IMR-90 (cell line): ENCODE data around the gene EPB41L4A. TPM values are rescaled to one million over a fixed set of nuclear protein-coding genes. Genes with fewer than 3 reads are reported as not detected.

Experiments
- ATAC-seq: fragments of 200-7000 bp; cut with Tn5 transposase; 2 replicates; pipeline ENCODE4 v1.9.1; 2020; ENCODE audit warnings: low read depth, mild to moderate bottlenecking, moderate library complexity
- BruUV-seq: library from RNA; stranded (reverse); fragments of 400-500 nt; replicated peaks from 2 replicates; lab custom pipeline; 2021; lab: Mats Ljungman, UMichigan
- CTCF ChIA-PET: fragments of 300-600 bp; formaldehyde crosslinking; extraction: SDS; loops from one replicate; lab custom pipeline; 2021; ENCODE audit warnings: antibody characterized with exemption; lab: Yijun Ruan, JAX
- POLR2A ChIA-PET: fragments of 300-600 bp; sonication (Branson Sonifier 250); formaldehyde crosslinking; loops from one replicate; lab custom pipeline; 2022; ENCODE audit warnings: antibody characterized with exemption; ENCODE audit not compliant: unreplicated experiment; lab: Charles Lee
- DNase-seq: peaks from one replicate; pipeline ENCODE4 v3.0.0; 2013
- H2AFZ ChIP-seq: replicated peaks from 2 replicates; pipeline ENCODE3; 2013; ENCODE audit warnings: low read length, mild to moderate bottlenecking; ENCODE audit not compliant: poor library complexity
- H2AK5ac ChIP-seq: 2 replicates; pipeline ENCODE4 v1.6.1; 2013; ENCODE audit warnings: low read depth, low read length, inconsistent platforms
- H2AK9ac ChIP-seq: replicated peaks from 2 replicates; pipeline ENCODE3; 2013; ENCODE audit warnings: mild to moderate bottlenecking, low read depth, low read length, moderate library complexity; ENCODE audit not compliant: poor library complexity
- H2BK120ac ChIP-seq: 2 replicates; pipeline ENCODE4 v1.6.1; 2013; ENCODE audit warnings: low read depth, low read length, inconsistent platforms
- H2BK15ac ChIP-seq: 3 replicates; pipeline ENCODE4 v1.6.1; 2013; ENCODE audit warnings: low read depth, low read length, inconsistent platforms
- H2BK20ac ChIP-seq: 2 replicates; pipeline ENCODE4 v1.6.1; 2013; ENCODE audit warnings: low read depth, mild to moderate bottlenecking, inconsistent platforms, low read length, moderate library complexity
- H2BK5ac ChIP-seq: 2 replicates; pipeline ENCODE4 v1.6.1; 2013; ENCODE audit warnings: mild to moderate bottlenecking, low read depth, low read length, inconsistent platforms; ENCODE audit not compliant: poor library complexity, severe bottlenecking
- H3K14ac ChIP-seq: replicated peaks from 2 replicates; pipeline ENCODE4 v1.6.1; 2013; ENCODE audit warnings: low read depth, low read length, inconsistent platforms
- H3K18ac ChIP-seq: 2 replicates; pipeline ENCODE4 v1.6.1; 2013; ENCODE audit warnings: low read depth, low read length, control low read depth
- H3K23ac ChIP-seq: 2 replicates; pipeline ENCODE4 v1.6.1; 2013; ENCODE audit warnings: low read depth, low read length, inconsistent platforms
- H3K27ac ChIP-seq: 2 replicates; pipeline ENCODE4 v1.5.1; 2013; ENCODE audit warnings: mild to moderate bottlenecking, control low read depth, low read length; ENCODE audit not compliant: insufficient read depth
- H3K27me3 ChIP-seq: 2 replicates; pipeline ENCODE4 v1.6.1; 2013; ENCODE audit warnings: low read length; ENCODE audit not compliant: control insufficient read depth, insufficient read depth
- H3K36me3 ChIP-seq: 2 replicates; pipeline ENCODE4 v1.6.1; 2013; ENCODE audit warnings: low read length, mixed read lengths; ENCODE audit not compliant: control insufficient read depth, insufficient read depth
- H3K4ac ChIP-seq: 2 replicates; pipeline ENCODE4 v1.6.1; 2013; ENCODE audit warnings: low read depth, low read length, inconsistent platforms
- H3K4me1 ChIP-seq: 2 replicates; pipeline ENCODE4 v1.6.1; 2013; ENCODE audit warnings: low read length, mixed read lengths; ENCODE audit not compliant: control insufficient read depth, insufficient read depth
- H3K4me2 ChIP-seq: 2 replicates; pipeline ENCODE4 v1.6.1; 2013; ENCODE audit warnings: low read depth, mild to moderate bottlenecking, control low read depth, low read length, moderate library complexity
- H3K4me3 ChIP-seq: 2 replicates; pipeline ENCODE4 v1.5.1; 2013; ENCODE audit warnings: low read depth, mild to moderate bottlenecking, control low read depth, low read length, moderate library complexity; ENCODE audit not compliant: insufficient read depth
- H3K56ac ChIP-seq: 2 replicates; pipeline ENCODE4 v1.6.1; 2013; ENCODE audit warnings: low read length, inconsistent platforms; ENCODE audit not compliant: insufficient read depth; ENCODE audit errors: extremely low read depth
- H3K79me1 ChIP-seq, 2 experiments: 2 replicates each; pipeline ENCODE4 v1.6.1; 2013; ENCODE audit warnings: low read length in 2 of 2, inconsistent platforms in 1 of 2, low read depth in 1 of 2
- H3K9ac ChIP-seq: 2 replicates; pipeline ENCODE4 v1.6.1; 2013; ENCODE audit warnings: low read depth, low read length, control low read depth
- H3K9me1 ChIP-seq: 2 replicates; pipeline ENCODE4 v1.6.1; 2013; ENCODE audit warnings: low read length, inconsistent platforms; ENCODE audit not compliant: insufficient read depth
- H3K9me3 ChIP-seq: 2 replicates; pipeline ENCODE4 v1.6.1; 2013; ENCODE audit warnings: low read length; ENCODE audit not compliant: control insufficient read depth, insufficient read depth
- H4K20me1 ChIP-seq: 2 replicates; pipeline ENCODE4 v1.6.1; 2013; ENCODE audit warnings: low read length, inconsistent platforms; ENCODE audit not compliant: insufficient read depth
- H4K5ac ChIP-seq: 2 replicates; pipeline ENCODE4 v1.6.1; 2013; ENCODE audit warnings: mild to moderate bottlenecking, low read depth, low read length, control low read depth
- H4K8ac ChIP-seq, 2 experiments: 2 replicates each; pipeline ENCODE4 v1.6.1; 2013; ENCODE audit warnings: low read depth in 2 of 2, low read length in 2 of 2, control low read depth in 1 of 2, inconsistent platforms in 1 of 2
- H4K91ac ChIP-seq: 2 replicates; pipeline ENCODE4 v1.6.1; 2013; ENCODE audit warnings: low read depth, low read length, inconsistent platforms; ENCODE audit not compliant: insufficient read depth
- BHLHE40 ChIP-seq: fragments of 150-350 bp; IDR thresholded peaks from 2 replicates; pipeline ENCODE4 v1.6.1; 2016; ENCODE audit warnings: mild to moderate bottlenecking, low read depth, low read length
- CEBPB ChIP-seq: IDR thresholded peaks from 2 replicates; pipeline ENCODE4 v1.6.1; 2012; ENCODE audit warnings: low read depth, low read length, improper control_type of control experiment
- CHD1 ChIP-seq: IDR thresholded peaks from 2 replicates; pipeline ENCODE4 v1.6.1; 2012; ENCODE audit warnings: low read depth, low read length, improper control_type of control experiment
- ELK1 ChIP-seq: fragments of 150-350 bp; IDR thresholded peaks from 2 replicates; pipeline ENCODE4 v1.6.1; 2016; ENCODE audit warnings: low read depth, mild to moderate bottlenecking, low read length, moderate library complexity, borderline replicate concordance
- FOS ChIP-seq: fragments of 150-350 bp; IDR thresholded peaks from 2 replicates; pipeline ENCODE4 v1.6.1; 2016; ENCODE audit warnings: low read depth, low read length
- MAFK ChIP-seq: IDR thresholded peaks from 2 replicates; pipeline ENCODE4 v1.6.1; 2012; ENCODE audit warnings: low read depth, low read length, improper control_type of control experiment
- MAZ ChIP-seq: IDR thresholded peaks from 2 replicates; pipeline ENCODE4 v1.6.1; 2012; ENCODE audit warnings: low read depth, mild to moderate bottlenecking, low read length, improper control_type of control experiment, moderate library complexity, borderline replicate concordance
- MXI1 ChIP-seq: IDR thresholded peaks from 2 replicates; pipeline ENCODE4 v1.6.1; 2012; ENCODE audit warnings: low read depth, mild to moderate bottlenecking, low read length, moderate library complexity, borderline replicate concordance
- NFE2L2 ChIP-seq: fragments of 150-350 bp; IDR thresholded peaks from 2 replicates; pipeline ENCODE4 v1.6.1; 2016; ENCODE audit warnings: low read depth, mild to moderate bottlenecking, low read length
- POLR2A ChIP-seq: IDR thresholded peaks from 2 replicates; pipeline ENCODE4 v1.6.1; 2012; ENCODE audit warnings: mild to moderate bottlenecking, low read depth, low read length
- RAD21 ChIP-seq: IDR thresholded peaks from 2 replicates; pipeline ENCODE4 v1.6.1; 2012; ENCODE audit warnings: low read length, improper control_type of control experiment
- RCOR1 ChIP-seq: IDR thresholded peaks from 2 replicates; pipeline ENCODE4 v1.6.1; 2012; ENCODE audit warnings: mild to moderate bottlenecking, low read length, improper control_type of control experiment; ENCODE audit not compliant: insufficient replicate concordance
- RFX5 ChIP-seq: IDR thresholded peaks from 2 replicates; pipeline ENCODE4 v1.8.0; 2012; ENCODE audit warnings: low read depth, mild to moderate bottlenecking, low read length, moderate library complexity
- SMC3 ChIP-seq: fragments of 150-350 bp; IDR thresholded peaks from 2 replicates; pipeline ENCODE4 v1.6.1; 2016; ENCODE audit warnings: low read depth, mild to moderate bottlenecking, antibody characterized with exemption, low read length, moderate library complexity
- WGBS, 2 experiments: methylation state at CpG; one replicate each; pipeline versions ENCODE4 v1.1.5 to v1.1.7; 2013; ENCODE audit warnings: missing lambda C conversion rate in 2 of 2; ENCODE audit not compliant: insufficient read length in 1 of 2; ENCODE audit errors: extremely low coverage in 2 of 2; 5-methylcytosine and 5-hydroxymethylcytosine counted together
- dilution Hi-C: fragments of 300-500 bp; cut with HindIII; formaldehyde crosslinking; loops from one replicate; pipeline ENCODE4 v1.14.3; 2018; ENCODE audit warnings: low sequenced_read_pairs; ENCODE audit not compliant: unreplicated experiment
- in situ Hi-C: fragments of 300-500 bp; cut with MboI; formaldehyde crosslinking; loops from 3 replicates; pipeline ENCODE4 v1.14.3; 2019; ENCODE audit warnings: low sequenced_read_pairs, inconsistent platforms, mixed read lengths
- intact Hi-C: fragments of 100-400 bp; cut with micrococcal nuclease; formaldehyde crosslinking; loops from 2 replicates; pipeline ENCODE4 v1.10.0; 2022
- polyA plus RNA-seq, 3 experiments: library from polyadenylated mRNA; depleted of rRNA; stranded (reverse); fragments of >200 nt; gene quantifications; 2 replicates each; pipeline ENCODE4 v1.2.3, GENCODE V29; 2012; ENCODE audit warnings: low replicate concordance in 1 of 3
- total RNA-seq: library from RNA; depleted of rRNA; stranded (reverse); fragments of >200 nt; gene quantifications from 2 replicates; pipeline ENCODE4 v1.2.3, GENCODE V29; 2012
- TF ChIP-seq, protein P1 (sequence below): fragments of 150-350 bp; IDR thresholded peaks from 2 replicates; pipeline ENCODE4 v1.6.1; 2017; ENCODE audit warnings: mild to moderate bottlenecking, antibody characterized with exemption, low read length, low read depth
- TF ChIP-seq, protein P2 (sequence below): conservative IDR thresholded peaks from 2 replicates; pipeline ENCODE4 v1.5.1; 2012; ENCODE audit warnings: mild to moderate bottlenecking, low read depth, low read length, improper control_type of control experiment

The EPB41L4A gene
- total and polyA plus RNA-seq, 2 of the 4 experiments (the other 2 are of a cell fraction) = under 0.01 to 0.02 TPM

DNA sequence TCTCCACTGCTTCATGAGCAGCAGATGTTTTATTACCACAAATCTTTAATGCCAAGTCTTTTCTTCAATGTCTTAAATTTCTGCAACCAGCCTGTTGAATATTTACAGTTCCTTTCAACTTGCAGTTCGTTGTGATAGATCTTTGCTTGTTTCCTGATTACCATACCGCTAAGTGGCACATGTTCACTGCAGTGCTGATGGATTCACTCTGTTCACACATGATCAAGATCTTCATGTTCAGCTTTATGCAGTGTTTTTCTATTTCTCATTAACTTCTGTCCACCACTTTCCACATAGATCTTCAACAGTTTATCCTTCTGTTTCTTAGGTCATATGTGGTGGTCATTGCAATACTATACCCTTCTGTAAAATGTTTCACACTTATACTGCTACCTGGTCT, 280.6 kb downstream of the EPB41L4A start:
- H3K14ac ChIP-seq = no peak overlapping the region
- H2AK9ac ChIP-seq = no peak overlapping the region
- no peaks in the 10 kb centered on the region for H4K20me1 ChIP-seq
- intact Hi-C loops (no loop called here), dilution Hi-C loops (no loop called here), in situ Hi-C loops (no loop called here)
- H2AFZ ChIP-seq = no peak overlapping the region
- no peak overlapping the region for H3K4ac ChIP-seq
- H3K4me3 ChIP-seq = no peak overlapping the region
- CTCF ChIA-PET = no interaction called here
- peaks cover 3% of the 10 kb centered on the region; the same call in 1 of the 2 replicates for H3K9me1 ChIP-seq
- no peak overlapping the region for H3K18ac ChIP-seq
- no TSS peak for BruUV-seq
- no peaks in the 10 kb centered on the region for H3K27me3 ChIP-seq
- no peak overlapping the region for H3K9ac ChIP-seq
- no peaks in the 10 kb centered on the region for H3K9me3 ChIP-seq
- no peaks in the 10 kb centered on the region for H3K4me1 ChIP-seq
- POLR2A ChIA-PET = no interaction called here
- H3K56ac ChIP-seq = no peak overlapping the region
- H2BK120ac ChIP-seq = no peak overlapping the region
- H4K5ac ChIP-seq = no peak overlapping the region
- TF ChIP-seq SMC3 (no peak), RCOR1 (no peak), MXI1 (no peak), MAFK (no peak), ELK1 (no peak), POLR2A (no peak), CEBPB (no peak), CHD1 (no peak), BHLHE40 (no peak), FOS (no peak), RFX5 (no peak), MAZ (no peak), RAD21 (no peak), NFE2L2 (no peak)
- TF ChIP-seq, protein P1, sequence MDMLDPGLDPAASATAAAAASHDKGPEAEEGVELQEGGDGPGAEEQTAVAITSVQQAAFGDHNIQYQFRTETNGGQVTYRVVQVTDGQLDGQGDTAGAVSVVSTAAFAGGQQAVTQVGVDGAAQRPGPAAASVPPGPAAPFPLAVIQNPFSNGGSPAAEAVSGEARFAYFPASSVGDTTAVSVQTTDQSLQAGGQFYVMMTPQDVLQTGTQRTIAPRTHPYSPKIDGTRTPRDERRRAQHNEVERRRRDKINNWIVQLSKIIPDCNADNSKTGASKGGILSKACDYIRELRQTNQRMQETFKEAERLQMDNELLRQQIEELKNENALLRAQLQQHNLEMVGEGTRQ = no peak
- TF ChIP-seq, protein P2, sequence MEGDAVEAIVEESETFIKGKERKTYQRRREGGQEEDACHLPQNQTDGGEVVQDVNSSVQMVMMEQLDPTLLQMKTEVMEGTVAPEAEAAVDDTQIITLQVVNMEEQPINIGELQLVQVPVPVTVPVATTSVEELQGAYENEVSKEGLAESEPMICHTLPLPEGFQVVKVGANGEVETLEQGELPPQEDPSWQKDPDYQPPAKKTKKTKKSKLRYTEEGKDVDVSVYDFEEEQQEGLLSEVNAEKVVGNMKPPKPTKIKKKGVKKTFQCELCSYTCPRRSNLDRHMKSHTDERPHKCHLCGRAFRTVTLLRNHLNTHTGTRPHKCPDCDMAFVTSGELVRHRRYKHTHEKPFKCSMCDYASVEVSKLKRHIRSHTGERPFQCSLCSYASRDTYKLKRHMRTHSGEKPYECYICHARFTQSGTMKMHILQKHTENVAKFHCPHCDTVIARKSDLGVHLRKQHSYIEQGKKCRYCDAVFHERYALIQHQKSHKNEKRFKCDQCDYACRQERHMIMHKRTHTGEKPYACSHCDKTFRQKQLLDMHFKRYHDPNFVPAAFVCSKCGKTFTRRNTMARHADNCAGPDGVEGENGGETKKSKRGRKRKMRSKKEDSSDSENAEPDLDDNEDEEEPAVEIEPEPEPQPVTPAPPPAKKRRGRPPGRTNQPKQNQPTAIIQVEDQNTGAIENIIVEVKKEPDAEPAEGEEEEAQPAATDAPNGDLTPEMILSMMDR = no peak
- H3K27ac ChIP-seq = no peak overlapping the region
- 48% methylated on average over 2 of the region's 2 CpGs; no CpG with 5 or more reads in 1 of the 2 experiments for WGBS, 2 experiments
- H4K8ac ChIP-seq = no peak overlapping the region
- no peak overlapping the region for H2AK5ac ChIP-seq
- no peak overlapping the region for H3K23ac ChIP-seq
- no peak overlapping the region for H4K91ac ChIP-seq
- no peaks in the 10 kb centered on the region for H3K36me3 ChIP-seq
- H2BK5ac ChIP-seq = no peak overlapping the region
- H3K79me1 ChIP-seq = no peaks in the 10 kb centered on the region
- DNase-seq = no peak
- no peak overlapping the region for H3K4me2 ChIP-seq
- H2BK15ac ChIP-seq = no peak overlapping the region
- H2BK20ac ChIP-seq = no peak overlapping the region
- no peak for ATAC-seq
